C4-2B (cell line): ENCODE results near the gene MPHOSPH9.

ENCODE experiments used
- H3K27ac ChIP-seq: fragments of 450-650 bp; 2 replicates; pipeline ENCODE4 v1.5.1; 2017
- ZFX ChIP-seq: fragments of 450-650 bp; IDR thresholded peaks from 2 replicates; pipeline ENCODE4 v1.6.1; 2017
- TF ChIP-seq, protein P1 (sequence below): fragments of 450-650 bp; conservative IDR thresholded peaks from 2 replicates; pipeline ENCODE4 v1.5.1; 2017; ENCODE audit warnings: mild to moderate bottlenecking

MPHOSPH9 gene

DNA sequence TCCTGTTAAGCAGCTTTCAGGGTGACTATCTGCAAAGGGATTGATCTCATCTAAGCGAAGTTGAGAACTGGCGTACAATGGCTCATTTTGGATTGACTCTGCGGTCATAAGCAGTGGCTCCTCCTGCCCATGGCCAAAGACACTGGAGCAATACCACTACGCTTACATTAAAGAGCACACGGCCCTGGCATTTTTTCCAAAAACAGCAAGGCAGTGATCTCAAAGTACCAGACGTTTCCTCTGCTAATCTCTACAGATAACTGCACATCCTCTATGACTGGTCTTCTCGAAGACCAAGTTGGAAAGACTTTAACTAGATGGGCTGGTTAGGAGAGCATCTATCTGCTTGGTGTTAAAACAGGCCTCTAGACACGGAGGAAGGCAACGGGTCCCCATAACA is 84.7 kb downstream of the MPHOSPH9 start:
- no peak overlapping the region for H3K27ac ChIP-seq
- no peak for TF ChIP-seq ZFX
- TF ChIP-seq, protein P1, sequence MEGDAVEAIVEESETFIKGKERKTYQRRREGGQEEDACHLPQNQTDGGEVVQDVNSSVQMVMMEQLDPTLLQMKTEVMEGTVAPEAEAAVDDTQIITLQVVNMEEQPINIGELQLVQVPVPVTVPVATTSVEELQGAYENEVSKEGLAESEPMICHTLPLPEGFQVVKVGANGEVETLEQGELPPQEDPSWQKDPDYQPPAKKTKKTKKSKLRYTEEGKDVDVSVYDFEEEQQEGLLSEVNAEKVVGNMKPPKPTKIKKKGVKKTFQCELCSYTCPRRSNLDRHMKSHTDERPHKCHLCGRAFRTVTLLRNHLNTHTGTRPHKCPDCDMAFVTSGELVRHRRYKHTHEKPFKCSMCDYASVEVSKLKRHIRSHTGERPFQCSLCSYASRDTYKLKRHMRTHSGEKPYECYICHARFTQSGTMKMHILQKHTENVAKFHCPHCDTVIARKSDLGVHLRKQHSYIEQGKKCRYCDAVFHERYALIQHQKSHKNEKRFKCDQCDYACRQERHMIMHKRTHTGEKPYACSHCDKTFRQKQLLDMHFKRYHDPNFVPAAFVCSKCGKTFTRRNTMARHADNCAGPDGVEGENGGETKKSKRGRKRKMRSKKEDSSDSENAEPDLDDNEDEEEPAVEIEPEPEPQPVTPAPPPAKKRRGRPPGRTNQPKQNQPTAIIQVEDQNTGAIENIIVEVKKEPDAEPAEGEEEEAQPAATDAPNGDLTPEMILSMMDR = no peak

GRCh38 chr12:123145211-123145610 is 87.7 kb downstream of the MPHOSPH9 start:
- TF ChIP-seq, protein P1 = no peak
- TF ChIP-seq ZFX = no peak
- no peak overlapping the region for H3K27ac ChIP-seq

- no peak overlapping the region for H3K27ac ChIP-seq
- TF ChIP-seq, protein P1 = no peak
- no peak for TF ChIP-seq ZFX
These were observed 89.0 kb downstream of the MPHOSPH9 start for GRCh38 chr12:123143736-123144461.

DNA sequence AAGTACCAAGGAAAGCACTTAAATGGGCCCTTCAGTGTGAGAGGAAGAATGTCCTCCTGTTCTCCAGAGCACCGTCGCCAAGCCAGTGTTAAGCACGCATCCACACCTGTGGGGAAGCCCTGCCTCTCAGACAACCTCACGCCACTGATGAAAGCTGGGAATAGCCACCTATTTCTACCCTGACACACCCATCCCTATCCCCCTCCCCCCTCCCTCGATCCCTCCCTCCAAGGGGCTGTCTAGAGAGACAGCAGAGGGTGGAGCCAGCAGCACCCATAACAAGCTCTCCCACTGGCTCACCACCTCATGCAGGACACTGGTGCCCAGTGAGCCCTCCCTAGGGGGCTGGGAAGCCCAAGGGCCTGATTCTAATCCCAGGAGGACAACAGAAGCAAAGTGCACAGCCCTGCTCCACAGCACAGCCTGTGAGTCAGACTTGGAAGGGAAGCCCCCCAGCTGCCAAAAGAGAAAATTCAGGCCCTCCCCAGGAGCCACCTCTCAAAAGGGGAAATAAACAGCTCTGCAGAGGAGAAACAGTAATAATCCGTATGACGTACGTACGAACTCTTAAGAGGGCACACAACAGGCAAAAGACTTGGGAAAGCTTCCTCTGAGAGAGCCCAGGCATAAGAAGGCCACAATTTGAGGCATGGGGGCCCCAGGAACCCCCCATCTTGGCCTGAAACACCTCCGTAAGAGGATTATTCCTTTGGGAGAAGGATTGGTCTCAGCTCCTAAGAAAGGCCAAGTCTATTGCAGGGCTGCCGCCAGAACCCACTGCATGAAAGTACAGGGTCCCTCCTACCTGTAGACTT is 89.8 kb downstream of the MPHOSPH9 start:
- TF ChIP-seq, protein P1 = no peak
- TF ChIP-seq ZFX = no peak
- no peak overlapping the region for H3K27ac ChIP-seq

DNA sequence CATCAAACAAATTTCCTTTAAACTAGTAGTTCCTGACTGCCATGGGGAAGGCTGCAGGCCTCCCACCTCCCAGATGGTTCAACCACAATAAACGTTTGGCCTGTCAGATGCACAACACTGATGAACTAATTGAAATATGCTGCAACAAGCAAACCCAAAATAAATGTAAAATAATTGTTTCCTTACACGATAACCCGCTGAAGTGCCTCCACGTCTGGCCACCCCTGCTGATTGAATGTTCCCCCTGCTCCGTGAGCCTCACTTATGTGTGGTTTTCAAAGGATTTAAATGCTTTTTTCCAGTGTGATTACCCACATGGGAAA is 90.5 kb downstream of the MPHOSPH9 start:
- H3K27ac ChIP-seq = no peak overlapping the region
- no peak for TF ChIP-seq ZFX
- TF ChIP-seq, protein P1 = no peak

- H3K27ac ChIP-seq = no peak overlapping the region
These were observed 91.1 kb downstream of the MPHOSPH9 start for GRCh38 chr12:123141615-123142517.

More at GRCh38 chr12:123141615-123142517, 91.1 kb downstream of the MPHOSPH9 start:
- TF ChIP-seq, protein P1 = no peak
- TF ChIP-seq ZFX = no peak
